ENCODE results near the gene PRR36.

Gene PRR36

DNA sequence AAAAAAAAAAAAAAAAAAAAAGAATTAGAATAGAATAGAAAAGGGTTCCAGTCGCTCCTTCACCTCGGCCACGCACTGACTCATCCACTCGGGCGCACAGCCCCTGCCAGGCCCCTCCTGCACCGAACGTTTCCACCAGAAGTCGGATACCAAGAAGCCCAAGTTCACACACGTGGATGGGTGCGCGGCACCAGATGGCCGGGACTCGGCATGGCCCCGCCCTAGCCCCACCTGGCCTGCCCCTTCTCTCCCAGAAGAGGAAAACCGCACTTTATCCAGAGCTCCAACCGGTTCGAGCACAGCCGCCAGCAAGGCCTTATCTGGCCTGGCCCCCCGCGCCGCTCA is 5.9 kb downstream of the PRR36 start:
- no peaks in the 10 kb centered on the region for H3K27me3 ChIP-seq (ENCODE audit: control insufficient read depth, insufficient read depth, low read length)
- TF ChIP-seq, protein P1, sequence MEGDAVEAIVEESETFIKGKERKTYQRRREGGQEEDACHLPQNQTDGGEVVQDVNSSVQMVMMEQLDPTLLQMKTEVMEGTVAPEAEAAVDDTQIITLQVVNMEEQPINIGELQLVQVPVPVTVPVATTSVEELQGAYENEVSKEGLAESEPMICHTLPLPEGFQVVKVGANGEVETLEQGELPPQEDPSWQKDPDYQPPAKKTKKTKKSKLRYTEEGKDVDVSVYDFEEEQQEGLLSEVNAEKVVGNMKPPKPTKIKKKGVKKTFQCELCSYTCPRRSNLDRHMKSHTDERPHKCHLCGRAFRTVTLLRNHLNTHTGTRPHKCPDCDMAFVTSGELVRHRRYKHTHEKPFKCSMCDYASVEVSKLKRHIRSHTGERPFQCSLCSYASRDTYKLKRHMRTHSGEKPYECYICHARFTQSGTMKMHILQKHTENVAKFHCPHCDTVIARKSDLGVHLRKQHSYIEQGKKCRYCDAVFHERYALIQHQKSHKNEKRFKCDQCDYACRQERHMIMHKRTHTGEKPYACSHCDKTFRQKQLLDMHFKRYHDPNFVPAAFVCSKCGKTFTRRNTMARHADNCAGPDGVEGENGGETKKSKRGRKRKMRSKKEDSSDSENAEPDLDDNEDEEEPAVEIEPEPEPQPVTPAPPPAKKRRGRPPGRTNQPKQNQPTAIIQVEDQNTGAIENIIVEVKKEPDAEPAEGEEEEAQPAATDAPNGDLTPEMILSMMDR (IDR thresholded peaks at IDR 0.05): no peak
- H3K4me2 ChIP-seq (ENCODE audit: low read length): peak overlapping the region; percentile 96
- H3K4me1 ChIP-seq: peaks cover 8% of the 10 kb centered on the region
- no peak overlapping the region for H3K9ac ChIP-seq
- H3K4me3 ChIP-seq (ENCODE audit: low read depth, low read length): peak overlapping the region; percentile 63
- no peak overlapping the region for H3K27ac ChIP-seq
- H3K79me2 ChIP-seq: no peaks in the 10 kb centered on the region
- no peaks in the 10 kb centered on the region for H3K9me3 ChIP-seq (ENCODE audit: control insufficient read depth, low read length)
- H2AFZ ChIP-seq: no peak overlapping the region
- no peaks in the 10 kb centered on the region for H3K36me3 ChIP-seq (ENCODE audit: control insufficient read depth, insufficient read depth, low read length)

DNA sequence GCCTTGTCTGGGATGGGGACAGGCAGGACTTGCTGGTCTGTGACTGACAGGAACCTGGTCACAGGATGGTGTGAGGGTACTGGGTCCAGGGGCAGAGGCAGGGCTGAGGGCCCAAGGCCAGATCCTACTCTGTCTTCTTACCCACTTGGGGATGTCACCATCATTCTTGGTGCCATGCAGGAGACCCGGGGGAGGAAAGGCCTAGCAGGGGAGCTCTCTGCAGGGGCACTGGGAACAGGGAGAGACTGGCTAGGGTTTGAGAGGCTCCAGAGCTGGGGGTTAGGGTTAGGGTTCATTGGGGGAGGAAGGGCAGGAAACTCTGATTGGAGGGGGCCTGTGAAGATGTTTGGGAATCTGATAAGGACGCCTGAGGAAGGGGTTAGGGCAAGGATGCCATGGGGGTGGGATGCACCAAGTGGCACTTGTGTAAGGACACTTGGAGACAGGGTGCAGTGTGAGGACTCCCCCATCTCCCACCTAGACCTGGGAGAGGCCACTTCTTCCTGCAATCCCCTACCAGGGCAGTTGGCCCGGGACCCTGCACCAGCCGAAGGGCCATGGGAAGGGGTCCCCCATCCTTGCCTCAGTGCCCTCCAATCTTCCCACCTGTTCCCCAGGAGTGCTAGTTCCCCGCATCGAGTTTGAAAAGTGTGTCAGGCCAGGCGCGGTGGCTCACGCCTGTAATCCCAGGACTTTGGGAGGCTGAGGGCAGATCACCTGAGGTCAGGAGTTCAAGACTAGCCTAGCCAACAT is 6.9 kb downstream of the PRR36 start:
- H3K4me2 ChIP-seq (ENCODE audit: low read length): no peak overlapping the region
- H3K9ac ChIP-seq: no peak overlapping the region
- no peaks in the 10 kb centered on the region for H3K79me2 ChIP-seq
- TF ChIP-seq, protein P1 (IDR thresholded peaks at IDR 0.05): no peak
- H3K4me3 ChIP-seq (ENCODE audit: low read depth, low read length): no peak overlapping the region
- no peak overlapping the region for H3K27ac ChIP-seq
- H3K4me1 ChIP-seq: peaks cover 8% of the 10 kb centered on the region
- no peak overlapping the region for H2AFZ ChIP-seq
- H3K36me3 ChIP-seq (ENCODE audit: control insufficient read depth, insufficient read depth, low read length): no peaks in the 10 kb centered on the region
- H3K27me3 ChIP-seq (ENCODE audit: control insufficient read depth, insufficient read depth, low read length): no peaks in the 10 kb centered on the region
- H3K9me3 ChIP-seq (ENCODE audit: control insufficient read depth, low read length): no peaks in the 10 kb centered on the region

DNA sequence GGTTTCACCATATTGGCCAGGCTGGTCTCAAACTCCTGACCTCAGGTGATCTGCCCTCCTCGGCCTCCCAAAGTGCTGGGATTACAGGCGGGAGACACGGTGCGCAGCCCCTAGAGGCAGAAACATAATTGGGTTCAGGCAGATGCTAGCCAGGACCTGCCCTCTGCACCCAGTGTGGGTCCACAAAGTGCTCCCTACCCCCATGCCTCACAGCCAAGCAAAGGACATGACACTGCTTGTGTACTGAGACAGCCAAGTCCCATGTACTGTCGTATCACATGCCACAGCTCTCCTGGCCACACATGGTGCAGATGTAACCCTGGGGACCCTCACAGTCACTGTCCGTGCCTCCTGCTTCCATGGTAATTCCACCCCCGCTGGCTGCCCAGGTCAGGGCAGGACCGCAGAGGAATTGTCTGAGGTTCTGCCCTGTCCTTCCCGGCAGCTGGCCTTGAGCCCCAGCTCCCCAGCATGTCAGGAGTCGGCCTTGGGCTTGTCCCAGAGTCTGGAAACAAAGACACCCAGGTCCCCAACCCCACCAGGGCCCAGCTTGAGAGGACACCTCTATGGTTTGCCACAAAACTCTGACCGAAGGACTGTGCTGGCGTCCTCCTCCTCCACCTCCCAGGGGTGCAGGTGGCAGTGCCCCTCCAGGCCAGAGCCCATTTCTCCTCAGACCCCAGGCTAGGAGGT is 7.6 kb downstream of the PRR36 start:
- no peaks in the 10 kb centered on the region for H3K36me3 ChIP-seq (ENCODE audit: control insufficient read depth, insufficient read depth, low read length)
- H3K4me1 ChIP-seq: peaks cover 4% of the 10 kb centered on the region
- H3K9ac ChIP-seq: no peak overlapping the region
- H3K27me3 ChIP-seq (ENCODE audit: control insufficient read depth, insufficient read depth, low read length): no peaks in the 10 kb centered on the region
- no peak overlapping the region for H3K4me2 ChIP-seq (ENCODE audit: low read length)
- TF ChIP-seq, protein P1 (IDR thresholded peaks at IDR 0.05): no peak
- H2AFZ ChIP-seq: no peak overlapping the region
- H3K4me3 ChIP-seq (ENCODE audit: low read depth, low read length): no peak overlapping the region
- H3K27ac ChIP-seq: no peak overlapping the region
- no peaks in the 10 kb centered on the region for H3K9me3 ChIP-seq (ENCODE audit: control insufficient read depth, low read length)
- no peaks in the 10 kb centered on the region for H3K79me2 ChIP-seq

DNA sequence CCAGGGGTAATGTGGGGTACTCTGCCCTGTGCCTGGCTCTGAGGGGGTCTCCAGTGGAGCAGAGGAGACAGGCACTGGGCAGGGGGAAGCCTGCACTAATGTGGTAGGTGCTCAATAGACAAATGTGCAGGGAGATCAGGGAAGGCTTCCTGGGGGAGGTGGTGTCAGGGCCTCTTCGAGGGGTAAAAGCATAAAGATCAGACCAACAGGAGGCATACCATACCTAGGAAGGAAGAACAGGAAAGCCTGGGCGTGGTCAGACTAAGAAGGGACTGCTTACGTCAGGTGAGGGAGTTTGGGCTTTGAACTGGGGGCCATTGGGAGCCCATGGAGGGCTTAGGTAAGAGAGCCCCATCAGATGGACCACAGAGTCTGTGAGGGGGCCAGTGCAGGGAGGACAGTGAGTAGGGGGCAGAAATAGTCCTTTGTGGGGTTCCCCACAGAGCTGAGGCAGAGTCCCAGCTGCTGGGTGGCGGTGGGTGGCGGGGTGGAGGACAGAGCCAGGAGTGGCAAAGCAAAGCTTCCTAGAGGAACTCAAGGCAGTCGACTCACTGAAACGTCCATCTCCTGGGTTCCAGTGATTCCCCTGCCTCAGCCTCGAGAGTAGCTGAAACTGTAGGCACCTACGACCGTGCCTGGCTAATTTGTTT is 8.8 kb downstream of the PRR36 start:
- TF ChIP-seq, protein P1 (IDR thresholded peaks at IDR 0.05): no peak
- Histone ChIP-seq H3K36me3 (ENCODE audit: control insufficient read depth, insufficient read depth, low read length) (no peaks in the 10 kb centered on the region), H3K4me1 (no peaks in the 10 kb centered on the region), H3K79me2 (no peaks in the 10 kb centered on the region), H3K27me3 (ENCODE audit: control insufficient read depth, insufficient read depth, low read length) (no peaks in the 10 kb centered on the region), H2AFZ (no peak overlapping the region), H3K9ac (no peak overlapping the region), H3K27ac (no peak overlapping the region), H3K9me3 (ENCODE audit: control insufficient read depth, low read length) (no peaks in the 10 kb centered on the region), H3K4me2 (ENCODE audit: low read length) (no peak overlapping the region), H3K4me3 (ENCODE audit: low read depth, low read length) (no peak overlapping the region)

Measured in parathyroid adenoma (tissue), 2 donors.